Muscle of back (tissue), 11 donors: ENCODE data around the gene AIFM3. TPM values are rescaled to one million over a fixed set of nuclear protein-coding genes. Genes with fewer than 3 reads are reported as not detected.

Source experiments
- DNase-seq, 3 donors: peaks; one replicate each; pipeline versions ENCODE4 v3.0.0 to v3.0.0-alpha.2; 2013
- polyA plus RNA-seq, 10 donors: library from polyadenylated mRNA; unstranded; fragments of 120-200 nt; gene quantifications; one replicate each; pipeline ENCODE4 v1.2.1, GENCODE V29; 2013; ENCODE audit not compliant: insufficient read length in 10 of 10

AIFM3 gene
- polyA plus RNA-seq, 10 donors, result 0.08 to 0.69 (median 0.31) TPM; not detected in 1

GRCh38 chr22:20990184-20991180 is 23.4 kb downstream of the AIFM3 start:
- DNase-seq, result peak in 1 of 3 donors; percentile 5

- no peak for DNase-seq
These were observed 24.4 kb downstream of the AIFM3 start for GRCh38 chr22:20991252-20992055.

- no peak for DNase-seq
These were observed 25.0 kb downstream of the AIFM3 start for GRCh38 chr22:20992056-20992442.

GRCh38 chr22:20992456-20993303 is 25.6 kb downstream of the AIFM3 start:
- DNase-seq, result no peak

GRCh38 chr22:20993304-20994127 is 26.5 kb downstream of the AIFM3 start:
- DNase-seq, result no peak

- DNase-seq, result no peak
These were observed 27.3 kb downstream of the AIFM3 start for GRCh38 chr22:20994128-20994901.

GRCh38 chr22:20994902-20995241 is 27.8 kb downstream of the AIFM3 start:
- no peak for DNase-seq

GRCh38 chr22:20995329-20996030 is 28.4 kb downstream of the AIFM3 start:
- DNase-seq, result no peak

- DNase-seq, result no peak
These were observed 29.0 kb downstream of the AIFM3 start for GRCh38 chr22:20996031-20996410.

GRCh38 chr22:20996598-20997535 is 29.8 kb downstream of the AIFM3 start:
- no peak for DNase-seq

GRCh38 chr22:20997536-20998257 is 30.6 kb downstream of the AIFM3 start:
- DNase-seq, result no peak

- no peak for DNase-seq
These were observed 31.6 kb downstream of the AIFM3 start for GRCh38 chr22:20998411-20999336.

GRCh38 chr22:20999350-21000206 is 32.5 kb downstream of the AIFM3 start:
- no peak for DNase-seq

GRCh38 chr22:21000207-21000986 is 33.3 kb downstream of the AIFM3 start:
- DNase-seq, result no peak
